GM08714 (cell line): ENCODE data around the gene IFIT3.

Source experiments
- H3K4me3 ChIP-seq: fragments of 200-500 bp; sonication (Bioruptor generic); 2 replicates; pipeline ENCODE4 v1.5.1; 2014; ENCODE audit warnings: mild to moderate bottlenecking, low read length, inconsistent platforms
- ZNF274 ChIP-seq: IDR thresholded peaks from 2 replicates; pipeline ENCODE4 v1.6.1; 2012; ENCODE audit warnings: mild to moderate bottlenecking, low read depth, low read length

The IFIT3 gene

GRCh38 chr10:89297356-89297755 lies 30.4 kb upstream of the IFIT3 start:
- no peak for TF ChIP-seq ZNF274
- no peak overlapping the region for H3K4me3 ChIP-seq

DNA sequence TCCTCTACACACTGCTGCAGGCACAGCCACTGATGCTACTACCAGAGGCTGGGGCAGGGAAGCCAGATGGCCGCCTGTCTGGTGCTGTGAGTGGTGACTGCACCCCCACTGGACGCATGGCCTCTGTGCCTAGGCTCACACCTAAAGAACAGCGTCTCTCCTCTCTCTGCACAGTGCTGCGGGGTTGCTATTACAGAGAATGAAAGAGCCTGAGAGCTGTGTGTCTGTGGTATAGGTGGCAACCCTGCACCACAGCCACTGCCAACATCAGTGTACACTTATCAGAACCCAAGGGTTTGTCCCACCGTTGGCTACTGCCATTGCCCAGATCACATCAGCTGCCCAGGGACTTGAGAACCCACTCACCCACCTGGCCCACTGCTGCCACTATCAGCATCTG lies 30.0 kb upstream of the IFIT3 start:
- no peak overlapping the region for H3K4me3 ChIP-seq
- TF ChIP-seq ZNF274, result no peak

DNA sequence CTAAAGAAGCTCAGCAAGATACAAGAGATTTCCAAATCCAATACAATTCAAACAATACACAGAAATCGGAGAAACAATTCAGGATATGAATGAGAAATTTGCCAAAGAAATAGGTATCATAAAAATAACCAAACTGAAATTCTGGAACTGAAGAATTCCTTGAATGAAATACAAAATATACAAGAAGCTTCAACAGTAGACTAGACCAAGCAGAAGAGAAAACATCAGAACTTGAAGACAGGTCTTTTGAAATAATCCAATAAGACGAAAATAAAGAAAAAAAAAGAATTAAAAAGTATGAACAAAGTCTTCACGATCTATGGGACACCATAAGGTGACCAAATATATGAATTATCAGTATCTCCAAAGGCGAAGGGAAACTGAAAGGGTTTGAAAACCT lies 28.8 kb upstream of the IFIT3 start:
- H3K4me3 ChIP-seq, result no peak overlapping the region
- no peak for TF ChIP-seq ZNF274

DNA sequence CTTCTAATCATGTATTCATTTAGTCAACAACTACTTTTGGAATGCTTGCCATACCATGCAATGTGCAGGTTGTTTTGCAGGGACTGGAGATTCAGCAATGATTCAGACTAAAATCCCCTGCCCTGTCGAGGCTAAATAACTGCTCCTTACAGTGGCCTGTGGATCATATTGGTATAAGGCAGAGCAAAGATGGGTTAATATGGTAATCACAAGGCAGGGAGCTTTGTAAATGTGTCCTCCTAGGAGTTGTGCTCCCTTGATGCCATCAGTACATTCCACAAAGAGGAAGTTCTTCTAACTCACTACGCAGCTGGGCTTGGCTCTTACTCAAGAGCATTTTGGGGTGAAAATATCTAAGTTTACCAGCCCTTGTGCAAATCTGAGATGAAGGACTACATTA lies 26.6 kb upstream of the IFIT3 start:
- peak overlapping the region; percentile 96 for H3K4me3 ChIP-seq
- TF ChIP-seq ZNF274, result no peak

GRCh38 chr10:89301721-89302445 lies 25.9 kb upstream of the IFIT3 start, which contains the start of gene IFIT2:
Gene IFIT2, plus strand, starts transcription at chr10:89302046. Its CDS starts 78 bp downstream, at chr10:89302124.
- H3K4me3 ChIP-seq, result peak within 1 kb of the TSS; percentile 96
- TF ChIP-seq ZNF274, result no peak

- no peak for TF ChIP-seq ZNF274
- peak overlapping the region; percentile 96 for H3K4me3 ChIP-seq
These were observed 25.2 kb upstream of the IFIT3 start for GRCh38 chr10:89302625-89303024.

DNA sequence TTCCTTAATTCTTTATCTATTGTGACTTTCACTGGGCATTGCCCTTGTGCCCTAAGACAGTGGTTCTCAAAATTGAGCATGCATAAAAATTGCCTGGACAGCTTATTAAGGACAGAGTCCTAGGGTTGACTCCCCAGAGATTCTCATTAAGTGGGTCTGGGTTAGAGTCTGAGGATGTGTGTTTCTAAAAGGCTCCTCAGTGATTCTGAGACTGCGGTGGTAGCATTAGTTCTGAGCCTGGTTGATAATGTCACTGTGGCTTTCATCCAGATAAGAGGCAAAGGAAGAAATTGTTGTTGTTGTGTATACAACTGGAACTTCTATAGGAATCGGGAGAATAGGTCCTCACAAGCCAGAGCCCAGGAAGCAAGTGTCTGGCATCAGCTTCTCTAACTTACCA lies 24.6 kb upstream of the IFIT3 start:
- peak overlapping the region; percentile 96 for H3K4me3 ChIP-seq
- TF ChIP-seq ZNF274, result no peak

- no peak for TF ChIP-seq ZNF274
- peak overlapping the region; percentile 56; the same call in 1 of the 2 replicates for H3K4me3 ChIP-seq
These were observed 23.8 kb upstream of the IFIT3 start for GRCh38 chr10:89304026-89304425.

DNA sequence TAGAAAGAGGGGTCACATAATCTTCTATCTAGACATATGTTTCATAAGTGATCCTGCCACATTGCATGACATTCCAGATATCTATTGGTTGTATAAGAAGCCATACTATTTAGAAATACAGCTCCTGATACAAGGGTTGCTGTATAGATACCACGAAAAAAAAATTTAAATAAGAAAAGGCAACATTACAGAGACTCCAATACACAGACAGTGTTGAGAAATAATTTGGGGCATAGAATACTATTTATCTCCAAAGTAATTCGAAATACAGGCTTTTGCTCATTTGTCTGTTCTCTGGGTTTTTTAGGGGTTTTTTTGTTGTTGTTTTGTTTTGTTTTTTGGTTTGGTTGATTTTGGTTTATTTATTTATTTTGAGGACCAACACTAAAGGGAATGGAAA lies 23.4 kb upstream of the IFIT3 start:
- H3K4me3 ChIP-seq, result 0 out of 2 replicates have a peak overlapping the region, but pooled peaks have one; percentile 56
- no peak for TF ChIP-seq ZNF274

DNA sequence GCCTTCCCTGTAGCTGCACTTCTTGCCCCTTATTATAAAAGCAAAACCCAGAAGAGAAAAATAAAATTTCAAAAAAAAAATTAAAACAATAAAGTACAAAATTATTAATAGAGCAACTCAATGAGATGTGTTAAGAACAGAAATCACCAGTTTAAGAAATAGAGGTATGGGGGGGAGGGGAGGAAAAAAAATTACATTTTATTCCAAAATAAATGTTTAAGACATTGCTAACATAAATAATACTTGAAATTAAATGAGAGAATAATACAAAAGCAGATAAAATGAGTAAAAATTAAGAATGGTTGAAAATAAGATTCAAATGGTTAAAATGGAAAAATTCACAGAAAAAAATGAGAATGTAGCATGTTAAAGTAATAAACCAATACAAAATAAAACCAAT lies 22.9 kb upstream of the IFIT3 start:
- H3K4me3 ChIP-seq, result no peak overlapping the region

GRCh38 chr10:89305766-89306433 lies 21.9 kb upstream of the IFIT3 start:
- no peak overlapping the region for H3K4me3 ChIP-seq
- TF ChIP-seq ZNF274, result no peak

More for the DNA sequence above, 22.9 kb upstream of the IFIT3 start:
- no peak for TF ChIP-seq ZNF274

DNA sequence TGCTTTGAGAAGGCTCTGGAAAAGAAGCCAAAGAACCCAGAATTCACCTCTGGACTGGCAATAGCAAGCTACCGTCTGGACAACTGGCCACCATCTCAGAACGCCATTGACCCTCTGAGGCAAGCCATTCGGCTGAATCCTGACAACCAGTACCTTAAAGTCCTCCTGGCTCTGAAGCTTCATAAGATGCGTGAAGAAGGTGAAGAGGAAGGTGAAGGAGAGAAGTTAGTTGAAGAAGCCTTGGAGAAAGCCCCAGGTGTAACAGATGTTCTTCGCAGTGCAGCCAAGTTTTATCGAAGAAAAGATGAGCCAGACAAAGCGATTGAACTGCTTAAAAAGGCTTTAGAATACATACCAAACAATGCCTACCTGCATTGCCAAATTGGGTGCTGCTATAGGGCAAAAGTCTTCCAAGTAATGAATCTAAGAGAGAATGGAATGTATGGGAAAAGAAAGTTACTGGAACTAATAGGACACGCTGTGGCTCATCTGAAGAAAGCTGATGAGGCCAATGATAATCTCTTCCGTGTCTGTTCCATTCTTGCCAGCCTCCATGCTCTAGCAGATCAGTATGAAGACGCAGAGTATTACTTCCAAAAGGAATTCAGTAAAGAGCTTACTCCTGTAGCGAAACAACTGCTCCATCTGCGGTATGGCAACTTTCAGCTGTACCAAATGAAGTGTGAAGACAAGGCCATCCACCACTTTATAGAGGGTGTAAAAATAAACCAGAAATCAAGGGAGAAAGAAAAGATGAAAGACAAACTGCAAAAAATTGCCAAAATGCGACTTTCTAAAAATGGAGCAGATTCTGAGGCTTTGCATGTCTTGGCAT lies 21.1 kb upstream of the IFIT3 start:
- no peak overlapping the region for H3K4me3 ChIP-seq
- no peak for TF ChIP-seq ZNF274

DNA sequence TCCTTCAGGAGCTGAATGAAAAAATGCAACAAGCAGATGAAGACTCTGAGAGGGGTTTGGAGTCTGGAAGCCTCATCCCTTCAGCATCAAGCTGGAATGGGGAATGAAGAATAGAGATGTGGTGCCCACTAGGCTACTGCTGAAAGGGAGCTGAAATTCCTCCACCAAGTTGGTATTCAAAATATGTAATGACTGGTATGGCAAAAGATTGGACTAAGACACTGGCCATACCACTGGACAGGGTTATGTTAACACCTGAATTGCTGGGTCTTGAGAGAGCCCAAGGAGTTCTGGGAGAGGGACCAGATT lies 20.6 kb upstream of the IFIT3 start:
- no peak overlapping the region for H3K4me3 ChIP-seq
- no peak for TF ChIP-seq ZNF274

GRCh38 chr10:89308266-89308665 lies 19.5 kb upstream of the IFIT3 start:
- TF ChIP-seq ZNF274, result no peak
- no peak overlapping the region for H3K4me3 ChIP-seq

DNA sequence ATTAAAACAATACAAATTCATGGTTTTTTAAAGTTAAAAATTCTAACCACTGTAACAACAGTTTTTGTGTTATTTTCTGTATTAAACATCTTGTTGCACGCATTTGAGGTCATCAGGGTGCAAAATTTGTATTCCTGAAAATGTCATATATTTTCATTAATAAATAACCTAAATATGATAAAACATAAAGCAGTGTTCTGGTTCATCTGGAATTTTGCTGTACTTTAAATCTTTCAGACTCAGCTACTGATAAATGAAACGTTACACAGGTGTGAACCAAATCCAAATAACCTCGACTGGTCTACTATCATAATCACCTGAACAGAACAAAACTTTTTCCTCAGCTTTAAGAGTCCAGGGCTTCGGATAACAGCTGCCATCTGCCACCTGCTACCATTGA lies 19.1 kb upstream of the IFIT3 start:
- TF ChIP-seq ZNF274, result no peak
- no peak overlapping the region for H3K4me3 ChIP-seq
